Neural progenitor cell (in vitro differentiated cells): Measurements from ENCODE around the gene ADK.

Source experiments
- EZH2 ChIP-seq: fragments of 200-600 bp; sonication (generic); IDR thresholded peaks from 2 replicates; pipeline ENCODE4 v1.6.1; 2017; ENCODE audit warnings: antibody characterized with exemption, mild to moderate bottlenecking, moderate library complexity
- EZH2phosphoT487 ChIP-seq: fragments of 200-600 bp; sonication (generic); IDR thresholded peaks from 2 replicates; pipeline ENCODE4 v1.6.1; 2017; ENCODE audit warnings: antibody characterized with exemption
- TF ChIP-seq, protein P1 (sequence below): fragments of 200-600 bp; sonication (generic); IDR thresholded peaks from 2 replicates; pipeline ENCODE4 v1.5.1; 2017; ENCODE audit warnings: antibody characterized with exemption, mild to moderate bottlenecking

DNA sequence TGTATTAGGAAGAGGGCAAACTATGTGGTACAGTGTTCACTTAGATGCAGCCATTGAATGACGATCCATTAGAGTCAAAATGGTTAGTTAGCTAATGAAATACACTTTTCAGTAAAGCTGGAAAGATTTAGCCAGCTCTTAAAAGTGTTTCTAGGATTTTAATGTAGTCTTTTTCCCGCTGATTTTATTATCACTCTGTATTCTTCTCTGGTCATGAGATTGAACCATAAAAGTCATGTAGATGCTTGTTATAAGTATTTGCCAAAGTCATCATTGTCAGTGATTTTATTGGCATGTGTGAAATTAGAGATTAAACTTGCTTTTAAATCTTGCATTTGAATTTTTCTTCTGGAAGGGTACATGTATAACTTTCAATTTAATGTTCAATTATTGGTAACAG lies 93.8 kb downstream of the ADK start:
- TF ChIP-seq, protein P1, sequence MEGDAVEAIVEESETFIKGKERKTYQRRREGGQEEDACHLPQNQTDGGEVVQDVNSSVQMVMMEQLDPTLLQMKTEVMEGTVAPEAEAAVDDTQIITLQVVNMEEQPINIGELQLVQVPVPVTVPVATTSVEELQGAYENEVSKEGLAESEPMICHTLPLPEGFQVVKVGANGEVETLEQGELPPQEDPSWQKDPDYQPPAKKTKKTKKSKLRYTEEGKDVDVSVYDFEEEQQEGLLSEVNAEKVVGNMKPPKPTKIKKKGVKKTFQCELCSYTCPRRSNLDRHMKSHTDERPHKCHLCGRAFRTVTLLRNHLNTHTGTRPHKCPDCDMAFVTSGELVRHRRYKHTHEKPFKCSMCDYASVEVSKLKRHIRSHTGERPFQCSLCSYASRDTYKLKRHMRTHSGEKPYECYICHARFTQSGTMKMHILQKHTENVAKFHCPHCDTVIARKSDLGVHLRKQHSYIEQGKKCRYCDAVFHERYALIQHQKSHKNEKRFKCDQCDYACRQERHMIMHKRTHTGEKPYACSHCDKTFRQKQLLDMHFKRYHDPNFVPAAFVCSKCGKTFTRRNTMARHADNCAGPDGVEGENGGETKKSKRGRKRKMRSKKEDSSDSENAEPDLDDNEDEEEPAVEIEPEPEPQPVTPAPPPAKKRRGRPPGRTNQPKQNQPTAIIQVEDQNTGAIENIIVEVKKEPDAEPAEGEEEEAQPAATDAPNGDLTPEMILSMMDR = no peak
- no peak for TF ChIP-seq EZH2
- no peak for TF ChIP-seq EZH2phosphoT487
